GM23338 (cell line): Measurements from ENCODE around the gene MIER2. TPM values are rescaled to one million over a fixed set of nuclear protein-coding genes. Genes with fewer than 3 reads are reported as not detected.

ENCODE experiments used
- ATAC-seq: fragments of 200-7000 bp; cut with Tn5 transposase; 3 replicates; pipeline ENCODE4 v1.9.1; 2020
- DNase-seq: peaks from one replicate; pipeline ENCODE4 v3.0.0-alpha.2; 2015; ENCODE audit warnings: low spot score
- H2AFZ ChIP-seq: fragments of 200-600 bp; sonication (generic); 2 replicates; pipeline ENCODE4 v1.8.0; 2016; ENCODE audit warnings: antibody characterized with exemption, mild to moderate bottlenecking, moderate library complexity
- H3F3A ChIP-seq: fragments of 200-600 bp; sonication (generic); replicated peaks from 2 replicates; pipeline ENCODE4 v1.8.0; 2017; ENCODE audit warnings: antibody characterized with exemption, mixed run types, low read depth
- H3K27ac ChIP-seq: fragments of 200-600 bp; sonication (generic); 2 replicates; pipeline ENCODE4 v1.6.1; 2016; ENCODE audit warnings: low read depth
- H3K27me3 ChIP-seq: fragments of 200-600 bp; sonication (generic); 2 replicates; pipeline ENCODE4 v1.8.0; 2016; ENCODE audit warnings: mild to moderate bottlenecking, mixed run types, moderate library complexity; ENCODE audit not compliant: insufficient read depth
- H3K36me3 ChIP-seq: fragments of 200-600 bp; sonication (generic); 2 replicates; pipeline ENCODE4 v1.8.0; 2016; ENCODE audit warnings: mild to moderate bottlenecking; ENCODE audit not compliant: insufficient read depth
- H3K4me1 ChIP-seq: fragments of 200-600 bp; sonication (generic); 2 replicates; pipeline ENCODE4 v1.8.0; 2016; ENCODE audit warnings: mild to moderate bottlenecking, moderate library complexity; ENCODE audit not compliant: insufficient read depth
- H3K4me2 ChIP-seq: fragments of 200-600 bp; sonication (generic); 2 replicates; pipeline ENCODE4 v1.7.1; 2017; ENCODE audit warnings: mixed run types
- H3K4me3 ChIP-seq: fragments of 200-600 bp; sonication (generic); 2 replicates; pipeline ENCODE4 v1.6.1; 2016; ENCODE audit warnings: mixed run types
- H3K79me2 ChIP-seq: fragments of 200-600 bp; sonication (generic); replicated peaks from 2 replicates; pipeline ENCODE4 v1.8.0; 2017; ENCODE audit warnings: mild to moderate bottlenecking; ENCODE audit not compliant: insufficient read depth
- H3K9me2 ChIP-seq: fragments of 200-600 bp; sonication (generic); 2 replicates; pipeline ENCODE4 v1.8.0; 2017; ENCODE audit not compliant: insufficient read depth
- H4K20me1 ChIP-seq: fragments of 200-600 bp; sonication (generic); replicated peaks from 2 replicates; pipeline ENCODE4 v1.8.0; 2017; ENCODE audit warnings: mild to moderate bottlenecking; ENCODE audit not compliant: insufficient read depth
- H3K27ac Mint-ChIP-seq: 2 replicates; pipeline ENCODE4 v1.8.0; 2020; ENCODE audit warnings: inconsistent platforms, mild to moderate bottlenecking, moderate library complexity, mixed read lengths
- H3K27me3 Mint-ChIP-seq: 3 replicates; pipeline ENCODE4 v1.8.0; 2022; ENCODE audit warnings: low read depth, mild to moderate bottlenecking, moderate library complexity, mixed read lengths, inconsistent platforms; ENCODE audit not compliant: insufficient read depth, poor library complexity
- H3K36me3 Mint-ChIP-seq: 3 replicates; pipeline ENCODE4 v1.8.0; 2021; ENCODE audit warnings: low read depth, mild to moderate bottlenecking, inconsistent platforms, moderate library complexity, mixed read lengths
- H3K4me1 Mint-ChIP-seq: 3 replicates; pipeline ENCODE4 v1.8.0; 2020; ENCODE audit warnings: mild to moderate bottlenecking, inconsistent platforms, mixed read lengths
- H3K4me3 Mint-ChIP-seq: 3 replicates; pipeline ENCODE4 v1.8.0; 2021; ENCODE audit warnings: moderate library complexity, mild to moderate bottlenecking, inconsistent platforms, mixed read lengths
- H3K9me3 Mint-ChIP-seq: 3 replicates; pipeline ENCODE4 v1.8.0; 2020; ENCODE audit warnings: moderate library complexity, mild to moderate bottlenecking, inconsistent platforms, mixed read lengths
- CREB1 ChIP-seq: fragments of 250-450 bp; sonication (Bioruptor Pico); IDR thresholded peaks from 2 replicates; pipeline ENCODE4 v1.5.0; 2020; ENCODE audit warnings: low read depth, mild to moderate bottlenecking, moderate library complexity
- CTCF ChIP-seq, 2 experiments: fragments of 200-600 bp in 1 of 2; sonication (generic) in 1 of 2; conservative IDR thresholded peaks; 2 replicates each; pipeline versions ENCODE4 v1.5.1 to v1.6.1; 2016 to 2017; ENCODE audit warnings: antibody characterized with exemption in 2 of 2, low read depth in 2 of 2, mild to moderate bottlenecking in 2 of 2, moderate library complexity in 1 of 2
- ETS1 ChIP-seq: IDR thresholded peaks from 2 replicates; pipeline ENCODE4 v1.6.1; 2016; ENCODE audit warnings: antibody characterized with exemption
- EZH2 ChIP-seq: fragments of 200-600 bp; sonication (generic); IDR thresholded peaks from one replicate; pipeline ENCODE4 v1.8.0; 2017; ENCODE audit warnings: antibody characterized with exemption, mild to moderate bottlenecking, low read depth; ENCODE audit not compliant: unreplicated experiment
- EZH2phosphoT487 ChIP-seq: fragments of 200-600 bp; sonication (generic); IDR thresholded peaks from one replicate; pipeline ENCODE4 v1.8.1; 2018; ENCODE audit warnings: antibody characterized with exemption; ENCODE audit not compliant: unreplicated experiment
- JUNB ChIP-seq: IDR thresholded peaks from one replicate; pipeline ENCODE4 v1.6.1; 2016; ENCODE audit warnings: antibody characterized with exemption; ENCODE audit not compliant: unreplicated experiment
- NANOG ChIP-seq: IDR thresholded peaks from 2 replicates; pipeline ENCODE4 v1.6.1; 2016; ENCODE audit warnings: antibody characterized with exemption, borderline replicate concordance
- POLR2AphosphoS5 ChIP-seq: IDR thresholded peaks from 2 replicates; pipeline ENCODE4 v1.6.1; 2016; ENCODE audit warnings: antibody characterized with exemption, low read depth
- REST ChIP-seq: IDR thresholded peaks from one replicate; pipeline ENCODE4 v1.6.1; 2018; ENCODE audit warnings: antibody characterized with exemption; ENCODE audit not compliant: unreplicated experiment
- ZNF114 ChIP-seq: fragments of 250-450 bp; sonication (Bioruptor Pico); IDR thresholded peaks from 2 replicates; pipeline ENCODE4 v1.5.0; 2020; ENCODE audit warnings: mild to moderate bottlenecking, moderate library complexity
- polyA plus RNA-seq: library from polyadenylated mRNA; unstranded; fragments of >200 nt; fragmentation: Nextera tagmentation; extraction: Ambion mirVana; gene quantifications from 2 replicates; pipeline ENCODE4 v1.2.1, GENCODE V29; 2016
- total RNA-seq: library from RNA; depleted of rRNA; stranded (reverse); fragments of >200 nt; shearing (Covaris generic); gene quantifications from 2 replicates; pipeline ENCODE4 v1.2.3, GENCODE V29; 2014

Gene MIER2
- total and polyA plus RNA-seq, 2 experiments from 2014 or later = 30.2 to 37.9 TPM

GRCh38 chr19:309206-309565 is 35.4 kb downstream of the MIER2 start:
- no peak overlapping the region for H2AFZ ChIP-seq
- no peaks in the 10 kb centered on the region; the same call in 2 of the 3 replicates for H3K9me3 Mint-ChIP-seq
- H3K4me1 Mint-ChIP-seq = no peaks in the 10 kb centered on the region
- peaks cover 60% of the 10 kb centered on the region for H3K36me3 Mint-ChIP-seq
- H3K27ac Mint-ChIP-seq = no peak overlapping the region
- no peaks in the 10 kb centered on the region for H3F3A ChIP-seq
- no peak for TF ChIP-seq EZH2phosphoT487
- TF ChIP-seq ETS1 = no peak
- 0 out of 2 replicates have a peak, but pooled peaks cover 4% of the 10 kb centered on the region for H3K79me2 ChIP-seq
- no peaks in the 10 kb centered on the region for H4K20me1 ChIP-seq
- no peak overlapping the region for H3K4me3 Mint-ChIP-seq
- H3K27me3 ChIP-seq = no peaks in the 10 kb centered on the region
- DNase-seq (no peak), ATAC-seq (no peak)
- H3K27me3 Mint-ChIP-seq = peaks cover 6% of the 10 kb centered on the region
- no peaks in the 10 kb centered on the region for H3K9me2 ChIP-seq
- no peak overlapping the region for H3K4me2 ChIP-seq
- no peak overlapping the region for H3K4me3 ChIP-seq
- H3K4me1 ChIP-seq = no peaks in the 10 kb centered on the region
- H3K27ac ChIP-seq = no peak overlapping the region
- no peaks in the 10 kb centered on the region; the same call in 1 of the 2 replicates for H3K36me3 ChIP-seq

DNA sequence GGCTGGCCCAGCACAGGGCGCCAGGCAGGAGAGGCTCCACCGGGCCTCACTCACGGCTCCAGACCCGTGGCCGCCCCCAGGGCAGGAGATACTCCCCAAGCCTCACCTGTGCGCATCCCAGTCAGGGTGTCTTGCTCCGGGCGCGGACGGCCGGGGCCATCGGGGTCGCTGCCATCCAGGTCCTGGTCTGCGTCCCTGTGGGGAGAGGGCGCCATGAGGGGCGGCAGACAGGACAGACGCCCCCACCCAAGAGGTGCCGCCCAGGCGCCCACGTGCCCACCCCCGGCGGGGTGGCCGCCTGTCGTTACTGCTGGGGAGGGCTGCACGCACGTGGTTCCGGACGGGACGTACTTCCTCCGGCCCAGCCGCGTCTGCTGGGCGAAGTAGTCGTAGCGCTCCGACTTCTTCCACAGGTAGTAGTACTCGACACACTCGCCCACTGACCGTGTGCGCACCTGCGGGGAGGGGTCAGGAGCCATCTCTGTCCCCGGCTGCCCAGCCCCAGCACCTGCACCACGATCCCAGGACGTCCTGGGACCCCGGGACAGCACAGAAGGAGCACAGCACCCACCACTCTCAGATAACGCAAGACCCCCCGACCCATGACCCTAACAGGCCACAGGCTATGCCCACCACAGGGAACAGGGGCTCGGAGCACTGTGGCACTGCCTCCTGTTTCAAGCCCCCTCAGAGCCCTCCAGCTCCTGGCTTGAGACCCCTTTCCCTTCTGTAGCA is 36.0 kb downstream of the MIER2 start:
- Histone ChIP-seq H3K79me2 (0 out of 2 replicates have a peak, but pooled peaks cover 4% of the 10 kb centered on the region), H3K4me1 (no peaks in the 10 kb centered on the region), H3K36me3 (no peaks in the 10 kb centered on the region; the same call in 1 of the 2 replicates), H3K27me3 (no peaks in the 10 kb centered on the region), H3F3A (no peaks in the 10 kb centered on the region), H3K9me2 (no peaks in the 10 kb centered on the region), H3K27ac (no peak overlapping the region), H2AFZ (no peak overlapping the region), H3K4me3 (no peak overlapping the region), H3K4me2 (no peak overlapping the region), H4K20me1 (no peaks in the 10 kb centered on the region)
- Mint-ChIP-seq H3K36me3 (peaks cover 55% of the 10 kb centered on the region), H3K9me3 (no peaks in the 10 kb centered on the region; the same call in 2 of the 3 replicates), H3K27ac (no peak overlapping the region), H3K27me3 (peaks cover 4% of the 10 kb centered on the region), H3K4me3 (no peak overlapping the region), H3K4me1 (no peaks in the 10 kb centered on the region)
- DNase-seq (no peak), ATAC-seq (no peak)
- TF ChIP-seq NANOG = no peak
- TF ChIP-seq EZH2phosphoT487 = no peak
- no peak for TF ChIP-seq CTCF (conservative IDR thresholded peaks at IDR 0.05; ENCODE audit: low read depth in 2 of 2)
- TF ChIP-seq CREB1 (CRISPR knock-in tag) = no peak
- no peak for TF ChIP-seq REST
- TF ChIP-seq JUNB = no peak
- TF ChIP-seq POLR2AphosphoS5 = no peak
- TF ChIP-seq ZNF114 (CRISPR knock-in tag) = no peak
- TF ChIP-seq EZH2 = no peak
- TF ChIP-seq ETS1 = no peak
